Endodermal cell (in vitro differentiated cells): ENCODE results near the gene CYBRD1. TPM values are rescaled to one million over a fixed set of nuclear protein-coding genes. Genes with fewer than 3 reads are reported as not detected.

Source experiments
- DNase-seq: peaks from one replicate; pipeline ENCODE4 v3.0.0-alpha.2; 2017
- H3K27ac ChIP-seq: 2 replicates; pipeline ENCODE4 v1.5.1; 2013; ENCODE audit warnings: mild to moderate bottlenecking, low read depth, low read length, moderate library complexity
- H3K27me3 ChIP-seq: 2 replicates; pipeline ENCODE4 v1.6.1; 2013; ENCODE audit warnings: mild to moderate bottlenecking, low read length, moderate library complexity; ENCODE audit not compliant: insufficient read depth, control insufficient read depth, poor library complexity, severe bottlenecking
- H3K36me3 ChIP-seq: 2 replicates; pipeline ENCODE4 v1.7.0; 2013; ENCODE audit warnings: mild to moderate bottlenecking, low read length, moderate library complexity; ENCODE audit not compliant: control insufficient read depth, insufficient read depth
- H3K4me1 ChIP-seq: one replicate; pipeline ENCODE4 v1.7.0; 2013; ENCODE audit warnings: low read length; ENCODE audit not compliant: control insufficient read depth, insufficient read depth
- H3K4me3 ChIP-seq: 2 replicates; pipeline ENCODE4 v1.5.1; 2013; ENCODE audit warnings: mild to moderate bottlenecking, low read length, moderate library complexity
- H3K9ac ChIP-seq: 2 replicates; pipeline ENCODE4 v1.6.1; 2013; ENCODE audit warnings: mild to moderate bottlenecking, low read length, moderate library complexity; ENCODE audit not compliant: poor library complexity, severe bottlenecking; ENCODE audit errors: extremely low read depth
- H3K9me3 ChIP-seq: 2 replicates; pipeline ENCODE4 v1.6.1; 2013; ENCODE audit warnings: mild to moderate bottlenecking, low read length, moderate library complexity; ENCODE audit not compliant: control insufficient read depth
- H3K27ac Mint-ChIP-seq: 2 replicates; pipeline ENCODE4 v1.8.0; 2020; ENCODE audit warnings: mixed read lengths
- H3K27me3 Mint-ChIP-seq: 2 replicates; pipeline ENCODE4 v1.8.0; 2021; ENCODE audit warnings: mild to moderate bottlenecking, mixed read lengths; ENCODE audit not compliant: insufficient read depth
- H3K36me3 Mint-ChIP-seq: 2 replicates; pipeline ENCODE4 v1.8.0; 2020; ENCODE audit warnings: low read depth, mixed read lengths
- H3K4me1 Mint-ChIP-seq: 2 replicates; pipeline ENCODE4 v1.8.0; 2020; ENCODE audit warnings: mixed read lengths
- H3K4me3 Mint-ChIP-seq: 2 replicates; pipeline ENCODE4 v1.8.0; 2020; ENCODE audit warnings: mild to moderate bottlenecking, moderate library complexity, mixed read lengths
- H3K9me3 Mint-ChIP-seq: 2 replicates; pipeline ENCODE4 v1.8.0; 2020; ENCODE audit warnings: mild to moderate bottlenecking, mixed read lengths
- WGBS, 2 experiments: methylation state at CpG; one replicate each; pipeline versions ENCODE4 v1.1.5 to v1.1.7; 2013; ENCODE audit warnings: missing lambda C conversion rate in 2 of 2, mixed read lengths in 1 of 2; ENCODE audit not compliant: insufficient coverage in 1 of 2, insufficient read length in 1 of 2; 5-methylcytosine and 5-hydroxymethylcytosine counted together
- total RNA-seq, 2 donors: library from RNA; stranded (reverse); fragmentation: NEBNext Ultra II Directional in 1 of 2; extraction: Animal tissue kit (Norgen Biotek cat#: 25700) in 1 of 2; gene quantifications; 2 replicates in 1 of 2; 3 replicates in 1 of 2; pipeline ENCODE4 v1.2.1, GENCODE V29; 2021
- TF ChIP-seq, protein P1 (sequence below): fragments of 200-600 bp; sonication (generic); conservative IDR thresholded peaks from 2 replicates; pipeline ENCODE4 v1.5.0; 2021; ENCODE audit warnings: antibody characterized with exemption, mild to moderate bottlenecking

CYBRD1 gene
- total RNA-seq, 2 donors from 2014 or later, result 3.3 to 4.7 TPM

DNA sequence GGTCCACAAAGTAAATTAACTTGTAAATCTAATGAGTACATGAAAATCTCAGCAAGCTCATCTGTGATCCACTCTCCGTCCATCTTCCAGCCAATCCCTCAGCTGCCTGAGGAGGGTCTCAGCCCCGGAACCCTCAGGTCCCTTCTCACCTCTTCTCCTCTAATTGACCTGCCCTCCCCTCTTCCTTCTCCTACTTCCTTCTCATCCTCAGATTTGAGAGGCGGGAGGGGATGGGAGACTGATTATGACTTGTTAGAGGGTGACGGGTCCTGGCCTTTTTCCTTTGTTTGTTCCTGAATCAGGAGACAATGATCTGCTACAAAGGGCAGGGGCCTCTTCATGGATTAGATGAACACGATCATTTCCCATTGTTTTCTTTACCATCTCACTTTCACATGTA is 80.1 kb downstream of the CYBRD1 start:
- no peaks in the 10 kb centered on the region for H3K36me3 Mint-ChIP-seq
- H3K27ac ChIP-seq, result no peak overlapping the region
- H3K4me1 ChIP-seq, result no peaks in the 10 kb centered on the region
- no peak overlapping the region for H3K4me3 Mint-ChIP-seq
- H3K4me1 Mint-ChIP-seq, result peaks cover 5% of the 10 kb centered on the region
- H3K27me3 Mint-ChIP-seq, result peaks cover 17% of the 10 kb centered on the region
- peak; percentile 45 for DNase-seq
- no peak overlapping the region for H3K4me3 ChIP-seq
- no peaks in the 10 kb centered on the region for H3K36me3 ChIP-seq
- TF ChIP-seq, protein P1, sequence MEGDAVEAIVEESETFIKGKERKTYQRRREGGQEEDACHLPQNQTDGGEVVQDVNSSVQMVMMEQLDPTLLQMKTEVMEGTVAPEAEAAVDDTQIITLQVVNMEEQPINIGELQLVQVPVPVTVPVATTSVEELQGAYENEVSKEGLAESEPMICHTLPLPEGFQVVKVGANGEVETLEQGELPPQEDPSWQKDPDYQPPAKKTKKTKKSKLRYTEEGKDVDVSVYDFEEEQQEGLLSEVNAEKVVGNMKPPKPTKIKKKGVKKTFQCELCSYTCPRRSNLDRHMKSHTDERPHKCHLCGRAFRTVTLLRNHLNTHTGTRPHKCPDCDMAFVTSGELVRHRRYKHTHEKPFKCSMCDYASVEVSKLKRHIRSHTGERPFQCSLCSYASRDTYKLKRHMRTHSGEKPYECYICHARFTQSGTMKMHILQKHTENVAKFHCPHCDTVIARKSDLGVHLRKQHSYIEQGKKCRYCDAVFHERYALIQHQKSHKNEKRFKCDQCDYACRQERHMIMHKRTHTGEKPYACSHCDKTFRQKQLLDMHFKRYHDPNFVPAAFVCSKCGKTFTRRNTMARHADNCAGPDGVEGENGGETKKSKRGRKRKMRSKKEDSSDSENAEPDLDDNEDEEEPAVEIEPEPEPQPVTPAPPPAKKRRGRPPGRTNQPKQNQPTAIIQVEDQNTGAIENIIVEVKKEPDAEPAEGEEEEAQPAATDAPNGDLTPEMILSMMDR, result no peak
- H3K27me3 ChIP-seq, result peaks cover 20% of the 10 kb centered on the region
- no peaks in the 10 kb centered on the region for H3K9me3 Mint-ChIP-seq
- H3K9ac ChIP-seq, result no peak overlapping the region
- H3K9me3 ChIP-seq, result no peaks in the 10 kb centered on the region
- WGBS, 2 experiments, result 76% methylated on average over 5 of the region's 5 CpGs; no CpG with 5 or more reads in 1 of the 2 experiments
- no peak overlapping the region for H3K27ac Mint-ChIP-seq

Other genes starting within 250 kb of the CYBRD1 start
- gene METTL8, start 88.5 kb upstream of the CYBRD1 start, total RNA-seq, result 10 to 100 TPM; 20.3 to 33.6 TPM
- 10 to 100 TPM; 22.7 to 31.7 TPM for gene DCAF17, start 88.2 kb upstream of the CYBRD1 start, total RNA-seq
- 10 to 100 TPM; 98.5 to 99.4 TPM for gene DYNC1I2, start 165.0 kb downstream of the CYBRD1 start, total RNA-seq